RWPE2 (cell line): Measurements from ENCODE around the gene KCNF1.
A peak's percentile ranks its signal among the peaks of the same experiment; 100 is the strongest.

Experiments used
- ATAC-seq: fragments of 200-7000 bp; cut with Tn5 transposase; 3 replicates; pipeline ENCODE4 v1.9.1; 2021; ENCODE audit warnings: low read depth
- DNase-seq: peaks from one replicate; pipeline ENCODE4 v3.0.0-alpha.2; 2020; ENCODE audit warnings: low spot score
- H3K27ac ChIP-seq: fragments of 450-650 bp; 2 replicates; pipeline ENCODE4 v1.5.1; 2017; ENCODE audit warnings: mild to moderate bottlenecking; ENCODE audit not compliant: poor library complexity, severe bottlenecking
- H3K27me3 ChIP-seq: fragments of 250-450 bp; sonication (Bioruptor Pico); 2 replicates; pipeline ENCODE4 v1.5.1; 2021; ENCODE audit warnings: mild to moderate bottlenecking, moderate library complexity; ENCODE audit not compliant: insufficient read depth, poor library complexity, severe bottlenecking
- H3K36me3 ChIP-seq: fragments of 250-450 bp; sonication (Bioruptor Pico); 2 replicates; pipeline ENCODE4 v1.5.1; 2020; ENCODE audit warnings: low read depth, mild to moderate bottlenecking, moderate library complexity
- H3K4me1 ChIP-seq: fragments of 250-450 bp; sonication (Bioruptor Pico); 2 replicates; pipeline ENCODE4 v1.5.1; 2021; ENCODE audit warnings: mild to moderate bottlenecking, moderate library complexity; ENCODE audit not compliant: insufficient read depth, poor library complexity, severe bottlenecking
- H3K4me3 ChIP-seq: fragments of 250-450 bp; sonication (Bioruptor Pico); 2 replicates; pipeline ENCODE4 v1.5.1; 2021; ENCODE audit warnings: mild to moderate bottlenecking, moderate library complexity; ENCODE audit not compliant: severe bottlenecking
- H3K9me3 ChIP-seq: fragments of 250-450 bp; sonication (Bioruptor Pico); 2 replicates; pipeline ENCODE4 v1.5.1; 2021; ENCODE audit warnings: mild to moderate bottlenecking, moderate library complexity; ENCODE audit not compliant: severe bottlenecking
- TF ChIP-seq, protein P1 (sequence below): fragments of 450-650 bp; IDR thresholded peaks from one replicate; pipeline ENCODE4 v1.5.1; 2017; ENCODE audit warnings: mild to moderate bottlenecking, moderate library complexity; ENCODE audit not compliant: poor library complexity, severe bottlenecking

KCNF1 gene

DNA sequence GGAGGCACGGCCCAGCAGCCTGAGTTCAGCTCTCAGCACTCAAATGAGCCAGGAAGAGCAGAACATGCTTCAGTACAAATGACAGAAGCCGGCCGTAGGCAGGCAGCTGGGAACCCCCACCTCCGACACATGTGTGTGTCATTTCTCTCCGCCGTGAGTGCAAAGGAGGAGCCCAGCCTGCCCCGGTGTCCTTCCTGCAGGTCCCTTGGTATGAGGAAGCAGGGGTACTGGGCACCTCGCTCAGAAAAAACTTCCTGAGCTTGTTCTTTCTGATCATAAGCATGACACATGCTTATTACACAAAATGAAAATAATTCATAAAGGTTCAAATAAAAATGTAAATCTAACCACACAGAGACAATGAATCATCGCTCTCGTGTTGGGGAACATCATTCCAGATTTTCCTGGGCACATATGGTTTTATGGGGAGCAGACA is 35.3 kb downstream of the KCNF1 start:
- H3K27ac ChIP-seq, result no peak overlapping the region
- H3K9me3 ChIP-seq, result no peaks in the 10 kb centered on the region
- H3K27me3 ChIP-seq, result no peaks in the 10 kb centered on the region
- H3K4me3 ChIP-seq, result no peak overlapping the region
- H3K36me3 ChIP-seq, result no peaks in the 10 kb centered on the region
- ATAC-seq, result peak; percentile 74
- peaks cover 9% of the 10 kb centered on the region for H3K4me1 ChIP-seq
- TF ChIP-seq, protein P1, sequence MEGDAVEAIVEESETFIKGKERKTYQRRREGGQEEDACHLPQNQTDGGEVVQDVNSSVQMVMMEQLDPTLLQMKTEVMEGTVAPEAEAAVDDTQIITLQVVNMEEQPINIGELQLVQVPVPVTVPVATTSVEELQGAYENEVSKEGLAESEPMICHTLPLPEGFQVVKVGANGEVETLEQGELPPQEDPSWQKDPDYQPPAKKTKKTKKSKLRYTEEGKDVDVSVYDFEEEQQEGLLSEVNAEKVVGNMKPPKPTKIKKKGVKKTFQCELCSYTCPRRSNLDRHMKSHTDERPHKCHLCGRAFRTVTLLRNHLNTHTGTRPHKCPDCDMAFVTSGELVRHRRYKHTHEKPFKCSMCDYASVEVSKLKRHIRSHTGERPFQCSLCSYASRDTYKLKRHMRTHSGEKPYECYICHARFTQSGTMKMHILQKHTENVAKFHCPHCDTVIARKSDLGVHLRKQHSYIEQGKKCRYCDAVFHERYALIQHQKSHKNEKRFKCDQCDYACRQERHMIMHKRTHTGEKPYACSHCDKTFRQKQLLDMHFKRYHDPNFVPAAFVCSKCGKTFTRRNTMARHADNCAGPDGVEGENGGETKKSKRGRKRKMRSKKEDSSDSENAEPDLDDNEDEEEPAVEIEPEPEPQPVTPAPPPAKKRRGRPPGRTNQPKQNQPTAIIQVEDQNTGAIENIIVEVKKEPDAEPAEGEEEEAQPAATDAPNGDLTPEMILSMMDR, result no peak
- no peak for DNase-seq

DNA sequence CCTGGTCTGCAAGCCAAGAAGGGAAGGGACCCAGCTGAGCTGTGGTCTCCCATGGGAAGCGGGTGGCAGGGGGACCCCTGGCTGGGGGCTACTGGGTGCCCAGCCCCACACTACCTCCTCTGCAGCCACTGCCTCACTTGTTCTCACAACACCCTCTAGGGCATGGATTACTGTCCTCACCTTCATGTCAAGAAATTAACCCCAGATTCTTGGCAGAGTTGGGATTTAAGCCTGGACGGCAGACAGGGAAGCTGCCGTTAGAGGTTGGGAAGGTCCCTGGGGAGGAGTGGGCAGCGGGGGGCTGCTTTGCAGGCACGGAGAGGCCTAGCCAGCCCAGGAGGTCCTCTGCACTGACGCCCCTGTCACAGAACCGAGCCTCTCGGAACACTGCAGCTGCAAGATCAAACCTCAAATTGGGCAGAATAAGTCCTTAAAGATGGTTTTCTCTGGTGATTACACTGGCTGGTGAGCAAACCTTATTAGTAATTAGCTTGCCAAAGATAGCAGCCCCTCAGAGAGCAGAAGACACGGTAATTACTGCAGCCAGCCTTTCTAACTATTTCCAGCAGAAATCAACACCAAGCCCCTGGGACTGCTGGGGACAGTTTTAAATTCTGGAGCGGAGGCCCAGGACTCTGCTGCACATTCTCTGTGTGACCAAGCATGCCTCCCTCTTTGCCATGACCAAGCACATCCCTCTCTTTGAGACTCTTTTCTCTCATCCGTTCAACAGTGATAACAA is 35.9 kb downstream of the KCNF1 start:
- Histone ChIP-seq H3K9me3 (no peaks in the 10 kb centered on the region), H3K4me3 (no peak overlapping the region), H3K27me3 (no peaks in the 10 kb centered on the region), H3K4me1 (peaks cover 9% of the 10 kb centered on the region), H3K36me3 (no peaks in the 10 kb centered on the region), H3K27ac (no peak overlapping the region)
- TF ChIP-seq, protein P1, result no peak
- ATAC-seq (no peak; the same call in 2 of the 3 replicates), DNase-seq (no peak)

DNA sequence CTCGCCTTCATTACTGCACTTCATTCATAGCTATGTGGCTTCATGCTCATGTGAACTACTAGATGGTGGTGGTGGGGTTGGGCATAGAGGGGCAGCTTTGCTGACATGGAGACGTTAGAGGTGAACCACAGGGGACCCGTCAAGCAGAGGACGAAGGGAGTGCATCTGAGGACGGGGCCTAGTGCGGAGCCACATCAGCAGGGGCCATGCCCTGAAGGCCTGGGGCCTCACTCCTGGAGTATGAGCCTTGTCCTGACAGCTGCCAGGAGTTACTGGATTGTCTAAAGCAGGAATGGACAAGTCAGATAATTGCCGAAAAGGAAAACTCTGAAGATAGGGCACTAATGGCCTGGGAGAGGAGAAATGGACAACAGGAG is 36.4 kb downstream of the KCNF1 start:
- no peak overlapping the region for H3K4me3 ChIP-seq
- no peak overlapping the region for H3K27ac ChIP-seq
- DNase-seq (no peak), ATAC-seq (no peak)
- H3K9me3 ChIP-seq, result no peaks in the 10 kb centered on the region
- peaks cover 9% of the 10 kb centered on the region for H3K4me1 ChIP-seq
- TF ChIP-seq, protein P1, result no peak
- H3K36me3 ChIP-seq, result no peaks in the 10 kb centered on the region
- no peaks in the 10 kb centered on the region for H3K27me3 ChIP-seq

DNA sequence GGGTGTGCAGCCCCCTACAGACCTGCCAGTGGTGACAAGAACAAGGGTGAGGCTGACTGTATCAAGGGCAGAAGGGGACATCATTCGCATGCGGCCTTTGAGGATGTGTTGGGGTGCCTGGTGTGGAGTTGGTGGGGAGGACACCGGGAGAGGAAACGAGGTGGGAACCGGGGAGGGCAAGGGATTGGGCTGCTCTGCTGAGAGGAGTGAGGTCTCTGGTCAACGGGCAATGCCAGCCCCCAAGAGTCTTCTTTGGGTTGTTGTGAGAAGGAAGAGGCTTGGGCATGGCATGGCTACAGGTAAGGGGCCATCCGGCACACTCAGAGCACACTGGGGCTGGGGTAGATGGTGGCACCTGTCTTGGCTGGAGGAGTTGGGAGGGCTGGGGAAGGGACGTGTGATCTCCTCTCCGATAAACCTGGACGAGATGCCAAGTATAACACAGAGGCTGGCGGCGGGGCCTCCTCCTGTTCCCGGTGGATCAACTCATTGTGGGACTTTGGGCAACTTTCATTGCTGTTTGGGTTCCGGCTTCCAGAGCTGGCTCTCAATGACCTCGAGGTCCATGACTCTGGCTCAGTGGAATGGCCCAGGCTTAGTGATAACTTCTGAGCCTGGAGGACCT is 37.0 kb downstream of the KCNF1 start:
- no peaks in the 10 kb centered on the region for H3K27me3 ChIP-seq
- DNase-seq (no peak), ATAC-seq (no peak)
- no peaks in the 10 kb centered on the region for H3K36me3 ChIP-seq
- H3K27ac ChIP-seq, result no peak overlapping the region
- peaks cover 2% of the 10 kb centered on the region for H3K9me3 ChIP-seq
- TF ChIP-seq, protein P1, result no peak
- no peak overlapping the region for H3K4me3 ChIP-seq
- H3K4me1 ChIP-seq, result peaks cover 9% of the 10 kb centered on the region

DNA sequence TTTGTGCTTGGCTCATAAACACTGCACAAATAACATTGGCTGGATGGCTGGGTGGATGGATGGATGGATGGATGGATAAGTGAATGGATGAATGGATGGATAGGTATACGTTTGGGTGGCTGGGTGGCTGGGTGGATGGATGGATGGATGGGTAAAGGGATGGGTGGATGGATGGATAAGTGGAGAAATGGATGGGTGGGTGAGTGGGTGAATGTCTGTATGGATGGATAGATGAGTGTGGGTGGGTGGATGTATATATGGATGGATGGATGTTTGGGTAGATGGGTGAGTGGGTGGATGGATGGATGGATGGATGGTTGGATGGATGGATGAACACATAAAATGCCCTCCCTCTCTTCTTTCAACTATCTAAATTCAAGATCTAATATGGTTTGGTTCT is 38.1 kb downstream of the KCNF1 start:
- ATAC-seq, result no peak
- DNase-seq, result no peak
- H3K9me3 ChIP-seq, result peaks cover 2% of the 10 kb centered on the region
- H3K27me3 ChIP-seq, result no peaks in the 10 kb centered on the region
- TF ChIP-seq, protein P1, result no peak
- peaks cover 9% of the 10 kb centered on the region for H3K4me1 ChIP-seq
- H3K4me3 ChIP-seq, result no peak overlapping the region
- H3K27ac ChIP-seq, result no peak overlapping the region
- H3K36me3 ChIP-seq, result no peaks in the 10 kb centered on the region
